Measurements from ENCODE around the gene STRBP. TPM values are rescaled to one million over a fixed set of nuclear protein-coding genes. Genes with fewer than 3 reads are reported as not detected.

STRBP gene
- total and polyA plus RNA-seq, 9 of the 15 experiments (the other 6 are each of a cell fraction or from before 2014, with no cell fraction given) = 27.7 to 84.0 (median 70.2) TPM

DNA sequence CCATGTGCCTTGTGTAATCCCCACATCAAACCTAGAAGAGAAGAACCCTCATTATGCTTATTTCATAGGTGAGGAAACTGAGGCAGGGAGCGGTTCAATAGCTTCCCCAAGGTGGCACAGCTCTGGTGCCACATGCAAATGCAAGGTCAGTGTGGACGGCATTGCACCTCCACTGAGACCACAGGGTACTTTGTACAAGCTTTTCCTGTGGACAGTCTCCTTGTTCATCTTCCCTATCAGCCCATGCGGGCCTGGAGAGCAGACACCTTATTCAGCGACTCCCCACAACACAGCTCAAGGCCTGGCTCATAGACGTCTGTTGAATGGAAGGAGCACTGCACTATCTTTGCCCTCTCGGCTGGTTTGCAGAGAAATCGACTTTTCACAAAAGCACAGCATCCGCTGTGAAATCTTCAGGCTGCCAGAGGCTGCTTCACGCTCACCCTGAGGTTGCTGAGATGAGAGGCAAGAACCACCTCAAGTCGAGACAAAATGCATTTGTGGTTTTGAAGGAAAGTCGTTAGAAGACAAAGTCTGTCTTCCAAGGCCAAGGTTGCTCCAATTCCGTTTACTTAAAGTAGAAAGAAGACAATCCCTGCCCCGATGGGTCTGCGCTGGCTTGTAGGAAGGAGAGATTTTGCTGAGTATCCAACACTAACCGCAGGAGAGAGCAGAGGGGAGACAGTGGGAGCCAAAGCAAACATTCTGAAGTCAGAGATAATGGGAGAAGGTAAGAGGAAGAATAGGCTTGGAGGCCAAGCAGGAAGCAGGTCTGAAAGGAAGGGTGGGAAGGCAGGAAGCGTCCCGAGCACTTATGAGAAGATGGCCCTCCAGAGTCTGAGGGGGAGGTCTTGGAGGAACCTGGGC is 34.2 kb upstream of the STRBP start (continued):
- TF ChIP-seq THRA (IDR thresholded peaks at IDR 0.05) (no peak), ZNF584 (CRISPR knock-in tag; IDR thresholded peaks at IDR 0.05; ENCODE audit: low read depth) (no peak), HNRNPUL1 (IDR thresholded peaks at IDR 0.05; ENCODE audit: low read length) (no peak), MCM3 (IDR thresholded peaks at IDR 0.05) (no peak), FOXA1 (IDR thresholded peaks at IDR 0.05; ENCODE audit: borderline replicate concordance) (no peak), TCF7 (IDR thresholded peaks at IDR 0.05; ENCODE audit: borderline replicate concordance) (no peak), PPARD (CRISPR knock-in tag; IDR thresholded peaks at IDR 0.05) (no peak), FUS (optimal IDR thresholded peaks at IDR 0.05; ENCODE audit: low read depth, low read length) (no peak), YY1 (IDR thresholded peaks at IDR 0.05; ENCODE audit: borderline replicate concordance in 1 of 3, control insufficient read depth in 1 of 3, extremely low read depth in 1 of 3, insufficient read depth in 3 of 3, insufficient read length in 1 of 3, insufficient replicate concordance in 2 of 3, low read depth in 1 of 3, low read length in 2 of 3) (no peak), MAFF (IDR thresholded peaks at IDR 0.05; ENCODE audit: low read length) (peak; percentile 56; the same call in 1 of the 2 replicates), SFPQ (IDR thresholded peaks at IDR 0.05; ENCODE audit: low read depth, low read length) (no peak), SAFB (IDR thresholded peaks at IDR 0.05; ENCODE audit: borderline replicate concordance, low read depth, low read length) (no peak), ARID1B (IDR thresholded peaks at IDR 0.05) (no peak), ZBTB17 (CRISPR knock-in tag; IDR thresholded peaks at IDR 0.05) (0 out of 2 replicates have a peak, but pooled peaks have one; percentile 14)
- TF ChIP-seq, protein P1, sequence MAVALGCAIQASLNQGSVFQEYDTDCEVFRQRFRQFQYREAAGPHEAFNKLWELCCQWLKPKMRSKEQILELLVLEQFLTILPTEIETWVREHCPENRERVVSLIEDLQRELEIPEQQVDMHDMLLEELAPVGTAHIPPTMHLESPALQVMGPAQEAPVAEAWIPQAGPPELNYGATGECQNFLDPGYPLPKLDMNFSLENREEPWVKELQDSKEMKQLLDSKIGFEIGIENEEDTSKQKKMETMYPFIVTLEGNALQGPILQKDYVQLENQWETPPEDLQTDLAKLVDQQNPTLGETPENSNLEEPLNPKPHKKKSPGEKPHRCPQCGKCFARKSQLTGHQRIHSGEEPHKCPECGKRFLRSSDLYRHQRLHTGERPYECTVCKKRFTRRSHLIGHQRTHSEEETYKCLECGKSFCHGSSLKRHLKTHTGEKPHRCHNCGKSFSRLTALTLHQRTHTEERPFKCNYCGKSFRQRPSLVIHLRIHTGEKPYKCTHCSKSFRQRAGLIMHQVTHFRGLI (CRISPR knock-in tag; IDR thresholded peaks at IDR 0.05) = no peak

Measured in K562 (cell line).